ENCODE data around the gene DUOXA1.

DNA sequence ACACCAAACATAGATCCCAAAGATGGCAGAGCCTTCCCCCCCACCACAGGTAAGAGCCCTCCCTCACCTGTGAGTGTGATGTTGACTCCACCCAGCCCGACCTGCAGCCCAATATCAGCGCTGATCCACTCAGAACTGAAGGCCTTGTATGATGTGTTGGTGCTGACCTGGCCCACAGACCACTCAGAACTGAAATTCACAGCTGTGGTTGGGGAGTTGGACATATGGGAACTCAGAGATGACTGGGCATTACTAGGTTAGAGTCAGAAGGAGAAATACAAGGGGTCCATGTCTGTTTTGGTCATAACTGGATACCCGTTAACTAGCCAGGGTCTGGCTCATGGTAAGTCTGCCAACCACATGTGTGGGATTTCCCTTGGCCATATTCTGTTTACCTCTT, 8.7 kb downstream of the DUOXA1 start:
- TF ChIP-seq TAF1 (IDR thresholded peaks at IDR 0.05; ENCODE audit: borderline replicate concordance, insufficient read depth, low read length) (no peak), SIN3A (IDR thresholded peaks at IDR 0.05; ENCODE audit: borderline replicate concordance, insufficient read depth, low read length) (no peak), POLR2AphosphoS5 (IDR thresholded peaks at IDR 0.05; ENCODE audit: low read depth, low read length) (no peak), FOXP2 (optimal IDR thresholded peaks at IDR 0.05; ENCODE audit: borderline replicate concordance, extremely low read depth, extremely low read length, insufficient read depth) (no peak)
- TF ChIP-seq, protein P1, sequence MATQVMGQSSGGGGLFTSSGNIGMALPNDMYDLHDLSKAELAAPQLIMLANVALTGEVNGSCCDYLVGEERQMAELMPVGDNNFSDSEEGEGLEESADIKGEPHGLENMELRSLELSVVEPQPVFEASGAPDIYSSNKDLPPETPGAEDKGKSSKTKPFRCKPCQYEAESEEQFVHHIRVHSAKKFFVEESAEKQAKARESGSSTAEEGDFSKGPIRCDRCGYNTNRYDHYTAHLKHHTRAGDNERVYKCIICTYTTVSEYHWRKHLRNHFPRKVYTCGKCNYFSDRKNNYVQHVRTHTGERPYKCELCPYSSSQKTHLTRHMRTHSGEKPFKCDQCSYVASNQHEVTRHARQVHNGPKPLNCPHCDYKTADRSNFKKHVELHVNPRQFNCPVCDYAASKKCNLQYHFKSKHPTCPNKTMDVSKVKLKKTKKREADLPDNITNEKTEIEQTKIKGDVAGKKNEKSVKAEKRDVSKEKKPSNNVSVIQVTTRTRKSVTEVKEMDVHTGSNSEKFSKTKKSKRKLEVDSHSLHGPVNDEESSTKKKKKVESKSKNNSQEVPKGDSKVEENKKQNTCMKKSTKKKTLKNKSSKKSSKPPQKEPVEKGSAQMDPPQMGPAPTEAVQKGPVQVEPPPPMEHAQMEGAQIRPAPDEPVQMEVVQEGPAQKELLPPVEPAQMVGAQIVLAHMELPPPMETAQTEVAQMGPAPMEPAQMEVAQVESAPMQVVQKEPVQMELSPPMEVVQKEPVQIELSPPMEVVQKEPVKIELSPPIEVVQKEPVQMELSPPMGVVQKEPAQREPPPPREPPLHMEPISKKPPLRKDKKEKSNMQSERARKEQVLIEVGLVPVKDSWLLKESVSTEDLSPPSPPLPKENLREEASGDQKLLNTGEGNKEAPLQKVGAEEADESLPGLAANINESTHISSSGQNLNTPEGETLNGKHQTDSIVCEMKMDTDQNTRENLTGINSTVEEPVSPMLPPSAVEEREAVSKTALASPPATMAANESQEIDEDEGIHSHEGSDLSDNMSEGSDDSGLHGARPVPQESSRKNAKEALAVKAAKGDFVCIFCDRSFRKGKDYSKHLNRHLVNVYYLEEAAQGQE (IDR thresholded peaks at IDR 0.05; ENCODE audit: insufficient read depth in 1 of 2, low read depth in 2 of 2, low read length in 2 of 2), result no peak
